ENCODE data around the gene SESN1.
A peak's percentile ranks its signal among the peaks of the same experiment; 100 is the strongest.

Gene SESN1

DNA sequence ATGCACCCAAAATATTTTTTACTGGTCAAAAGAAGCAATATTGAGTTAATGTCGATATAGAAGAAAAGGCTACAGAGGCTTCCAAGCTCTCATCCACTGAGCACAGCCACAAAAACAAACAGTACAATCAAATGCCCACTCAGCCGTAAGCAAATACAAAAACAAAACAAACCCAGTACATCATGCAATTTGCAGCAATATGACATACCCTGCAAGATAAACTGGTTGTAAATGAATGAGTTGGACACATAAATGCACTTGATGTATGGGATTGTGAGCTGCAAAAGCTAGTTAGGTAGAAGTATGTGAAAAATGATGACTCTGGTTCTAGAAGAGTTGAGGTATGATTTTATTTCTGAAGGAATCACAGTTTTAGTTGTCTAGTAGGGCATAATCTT is 83.9 kb downstream of the SESN1 start:
- Histone ChIP-seq H3K4me1 (ENCODE audit: insufficient read depth, low read length, poor library complexity, severe bottlenecking) (peaks cover 50% of the 10 kb centered on the region), H3K27me3 (ENCODE audit: insufficient read depth, low read length, poor library complexity, severe bottlenecking) (peaks cover 3% of the 10 kb centered on the region), H3K9me2 (replicated peaks; ENCODE audit: low read depth, low read length) (no peaks in the 10 kb centered on the region), H3K36me3 (ENCODE audit: insufficient read depth, low read length) (no peaks in the 10 kb centered on the region), H2AFZ (ENCODE audit: low read length) (no peak overlapping the region), H3K9me3 (ENCODE audit: insufficient read depth, low read depth, low read length) (no peaks in the 10 kb centered on the region), H3K9ac (ENCODE audit: low read depth, low read length, poor library complexity, severe bottlenecking) (peak overlapping the region; percentile 99), H3F3A (ENCODE audit: low read depth) (no peaks in the 10 kb centered on the region), H3K4me3 (ENCODE audit: low read length, poor library complexity, severe bottlenecking) (no peak overlapping the region), H3K4me2 (ENCODE audit: low read depth, low read length, poor library complexity, severe bottlenecking) (peak overlapping the region; percentile 75), H3K79me2 (ENCODE audit: insufficient read depth, low read length) (peaks cover 36% of the 10 kb centered on the region), H4K20me1 (ENCODE audit: insufficient read depth, low read length, poor library complexity, severe bottlenecking) (no peaks in the 10 kb centered on the region)
- TF ChIP-seq EZH2phosphoT487 (IDR thresholded peaks at IDR 0.05; ENCODE audit: borderline replicate concordance), result no peak

GRCh38 chr6:109009962-109010704 is 84.5 kb downstream of the SESN1 start:
- TF ChIP-seq, protein P1, sequence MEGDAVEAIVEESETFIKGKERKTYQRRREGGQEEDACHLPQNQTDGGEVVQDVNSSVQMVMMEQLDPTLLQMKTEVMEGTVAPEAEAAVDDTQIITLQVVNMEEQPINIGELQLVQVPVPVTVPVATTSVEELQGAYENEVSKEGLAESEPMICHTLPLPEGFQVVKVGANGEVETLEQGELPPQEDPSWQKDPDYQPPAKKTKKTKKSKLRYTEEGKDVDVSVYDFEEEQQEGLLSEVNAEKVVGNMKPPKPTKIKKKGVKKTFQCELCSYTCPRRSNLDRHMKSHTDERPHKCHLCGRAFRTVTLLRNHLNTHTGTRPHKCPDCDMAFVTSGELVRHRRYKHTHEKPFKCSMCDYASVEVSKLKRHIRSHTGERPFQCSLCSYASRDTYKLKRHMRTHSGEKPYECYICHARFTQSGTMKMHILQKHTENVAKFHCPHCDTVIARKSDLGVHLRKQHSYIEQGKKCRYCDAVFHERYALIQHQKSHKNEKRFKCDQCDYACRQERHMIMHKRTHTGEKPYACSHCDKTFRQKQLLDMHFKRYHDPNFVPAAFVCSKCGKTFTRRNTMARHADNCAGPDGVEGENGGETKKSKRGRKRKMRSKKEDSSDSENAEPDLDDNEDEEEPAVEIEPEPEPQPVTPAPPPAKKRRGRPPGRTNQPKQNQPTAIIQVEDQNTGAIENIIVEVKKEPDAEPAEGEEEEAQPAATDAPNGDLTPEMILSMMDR (conservative IDR thresholded peaks at IDR 0.05; ENCODE audit: low read length), result no peak
- TF ChIP-seq EZH2phosphoT487 (IDR thresholded peaks at IDR 0.05; ENCODE audit: borderline replicate concordance), result no peak
- Histone ChIP-seq H3K9ac (ENCODE audit: low read depth, low read length, poor library complexity, severe bottlenecking) (peak overlapping the region; percentile 99), H3F3A (ENCODE audit: low read depth) (no peaks in the 10 kb centered on the region)

GRCh38 chr6:109009236-109009961 is 85.2 kb downstream of the SESN1 start:
- Histone ChIP-seq H3K4me2 (ENCODE audit: low read depth, low read length, poor library complexity, severe bottlenecking) (peak overlapping the region; percentile 88), H3K4me1 (ENCODE audit: insufficient read depth, low read length, poor library complexity, severe bottlenecking) (peaks cover 44% of the 10 kb centered on the region), H3K79me2 (ENCODE audit: insufficient read depth, low read length) (peaks cover 44% of the 10 kb centered on the region), H3F3A (ENCODE audit: low read depth) (no peaks in the 10 kb centered on the region), H4K20me1 (ENCODE audit: insufficient read depth, low read length, poor library complexity, severe bottlenecking) (no peaks in the 10 kb centered on the region), H3K9me3 (ENCODE audit: insufficient read depth, low read depth, low read length) (no peaks in the 10 kb centered on the region), H2AFZ (ENCODE audit: low read length) (peak overlapping the region; percentile 69), H3K36me3 (ENCODE audit: insufficient read depth, low read length) (no peaks in the 10 kb centered on the region), H3K9ac (ENCODE audit: low read depth, low read length, poor library complexity, severe bottlenecking) (peak overlapping the region; percentile 99), H3K27me3 (ENCODE audit: insufficient read depth, low read length, poor library complexity, severe bottlenecking) (peaks cover 3% of the 10 kb centered on the region), H3K9me2 (replicated peaks; ENCODE audit: low read depth, low read length) (no peaks in the 10 kb centered on the region), H3K4me3 (ENCODE audit: low read length, poor library complexity, severe bottlenecking) (peak overlapping the region; percentile 97)
- no peak for TF ChIP-seq EZH2phosphoT487 (IDR thresholded peaks at IDR 0.05; ENCODE audit: borderline replicate concordance)
- TF ChIP-seq, protein P1 (conservative IDR thresholded peaks at IDR 0.05; ENCODE audit: low read length), result no peak

More at GRCh38 chr6:109009962-109010704, 84.5 kb downstream of the SESN1 start:
- H3K4me2 ChIP-seq (ENCODE audit: low read depth, low read length, poor library complexity, severe bottlenecking), result peak overlapping the region; percentile 75
- peaks cover 45% of the 10 kb centered on the region for H3K4me1 ChIP-seq (ENCODE audit: insufficient read depth, low read length, poor library complexity, severe bottlenecking)
- H3K36me3 ChIP-seq (ENCODE audit: insufficient read depth, low read length), result no peaks in the 10 kb centered on the region
- peak overlapping the region; percentile 56 for H2AFZ ChIP-seq (ENCODE audit: low read length)
- peaks cover 3% of the 10 kb centered on the region for H3K27me3 ChIP-seq (ENCODE audit: insufficient read depth, low read length, poor library complexity, severe bottlenecking)
- H3K9me3 ChIP-seq (ENCODE audit: insufficient read depth, low read depth, low read length), result no peaks in the 10 kb centered on the region
- peak overlapping the region; percentile 97 for H3K4me3 ChIP-seq (ENCODE audit: low read length, poor library complexity, severe bottlenecking)
- H3K79me2 ChIP-seq (ENCODE audit: insufficient read depth, low read length), result peaks cover 37% of the 10 kb centered on the region
- H3K9me2 ChIP-seq (replicated peaks; ENCODE audit: low read depth, low read length), result no peaks in the 10 kb centered on the region
- no peaks in the 10 kb centered on the region for H4K20me1 ChIP-seq (ENCODE audit: insufficient read depth, low read length, poor library complexity, severe bottlenecking)
